ENCODE results near the gene STMN1. TPM values are rescaled to one million over a fixed set of nuclear protein-coding genes. Genes with fewer than 3 reads are reported as not detected.

The STMN1 gene
- total RNA-seq, 1 experiment from 2014 or later, result 418 TPM

- H3K27me3 Mint-ChIP-seq (ENCODE audit: low read depth), result peaks cover 16% of the 10 kb centered on the region
- ATAC-seq, result peak; percentile 77
- peak overlapping the region; percentile 64 for H3K27ac Mint-ChIP-seq
- DNase-seq (ENCODE audit: low spot score), result peak; percentile 55
- no peaks in the 10 kb centered on the region for H3K36me3 Mint-ChIP-seq
- H3K9me3 Mint-ChIP-seq, result no peaks in the 10 kb centered on the region
- POLR2A ChIA-PET, result interaction anchor here (0.9 to 1.4 kb wide), 3 partner anchors 78 to 102 kb away, joined by 3 read pairs; partner anchors contain the start of gene MTFR1L
- CTCF ChIA-PET, result interaction anchor here (0.7 to 3.5 kb wide), 8 partner anchors 10 to 114 kb away, joined by 3 to 29 read pairs (median 3); partner anchors contain the start of gene PAFAH2
- H3K4me3 Mint-ChIP-seq, result peak overlapping the region; percentile 82
- H3K4me1 Mint-ChIP-seq, result peaks cover 35% of the 10 kb centered on the region
- peak; percentile 30; the same call in 1 of the 2 replicates for TF ChIP-seq ZNF423 (CRISPR knock-in tag; IDR thresholded peaks at IDR 0.05)
- peak; percentile 87 for TF ChIP-seq MAX (CRISPR knock-in tag; IDR thresholded peaks at IDR 0.05)
- no peak for TF ChIP-seq ZMAT4 (CRISPR knock-in tag; IDR thresholded peaks at IDR 0.05)
- TF ChIP-seq ATF2 (CRISPR knock-in tag; IDR thresholded peaks at IDR 0.05; ENCODE audit: borderline replicate concordance, low read depth), result 0 out of 2 replicates have a peak, but pooled peaks have one; percentile 47
- peak; percentile 37; the same call in 1 of the 2 replicates for TF ChIP-seq TP53 (CRISPR knock-in tag; IDR thresholded peaks at IDR 0.05)
- peak; percentile 86; the same call in 1 of the 2 replicates for TF ChIP-seq MYBL2 (CRISPR knock-in tag; IDR thresholded peaks at IDR 0.05)
- no peak for TF ChIP-seq ZNF416 (CRISPR knock-in tag; IDR thresholded peaks at IDR 0.05)
- no peak for TF ChIP-seq ATF3 (CRISPR knock-in tag; conservative IDR thresholded peaks at IDR 0.05)
- TF ChIP-seq E2F4 (CRISPR knock-in tag; IDR thresholded peaks at IDR 0.05; ENCODE audit: borderline replicate concordance, low read depth), result 0 out of 2 replicates have a peak, but pooled peaks have one; percentile 26
- TF ChIP-seq HMGA2 (CRISPR knock-in tag; IDR thresholded peaks at IDR 0.05), result no peak
- TF ChIP-seq FOXP1 (CRISPR knock-in tag; IDR thresholded peaks at IDR 0.05; ENCODE audit: borderline replicate concordance), result peak; percentile 79
- TF ChIP-seq JUN (CRISPR knock-in tag; IDR thresholded peaks at IDR 0.05), result 0 out of 2 replicates have a peak, but pooled peaks have one; percentile 27
- peak; percentile 69; the same call in 1 of the 2 replicates for TF ChIP-seq ZBTB43 (CRISPR knock-in tag; IDR thresholded peaks at IDR 0.05)
- peak; percentile 81; the same call in 1 of the 2 replicates for TF ChIP-seq TEAD1 (CRISPR knock-in tag; IDR thresholded peaks at IDR 0.05)
- no peak for TF ChIP-seq SMAD3 (CRISPR knock-in tag; IDR thresholded peaks at IDR 0.05; ENCODE audit: borderline replicate concordance)
- TF ChIP-seq ATF1 (CRISPR knock-in tag; IDR thresholded peaks at IDR 0.05), result no peak
- peak; percentile 13; the same call in 1 of the 2 replicates for TF ChIP-seq TEAD4 (CRISPR knock-in tag; IDR thresholded peaks at IDR 0.05)
- TF ChIP-seq FOXP4 (CRISPR knock-in tag; IDR thresholded peaks at IDR 0.05), result no peak
- TF ChIP-seq IRF2 (CRISPR knock-in tag; IDR thresholded peaks at IDR 0.05; ENCODE audit: borderline replicate concordance, low read depth), result no peak
- no peak for TF ChIP-seq RELA (CRISPR knock-in tag; IDR thresholded peaks at IDR 0.05; ENCODE audit: borderline replicate concordance)
- no peak for TF ChIP-seq PREB (CRISPR knock-in tag; IDR thresholded peaks at IDR 0.05; ENCODE audit: borderline replicate concordance)
- no peak for TF ChIP-seq NFATC4 (CRISPR knock-in tag; IDR thresholded peaks at IDR 0.05)
- peak; percentile 95 for TF ChIP-seq ARID4B (CRISPR knock-in tag; IDR thresholded peaks at IDR 0.05; ENCODE audit: borderline replicate concordance)
These were observed 16.1 kb upstream of the STMN1 start for GRCh38 chr1:25922056-25922970.
